Cardiac ventricle fibroblast (primary cell): ENCODE data around the gene HDHD2. TPM values are rescaled to one million over a fixed set of nuclear protein-coding genes. Genes with fewer than 3 reads are reported as not detected.

Source experiments
- total RNA-seq: library from RNA; depleted of rRNA; stranded (reverse); fragments of >200 nt; gene quantifications from 2 replicates; pipeline ENCODE4 v1.2.3, GENCODE V29; 2015

Gene HDHD2
- total RNA-seq, result 10.4 and 19.1 TPM in 2 replicates

GRCh38 chr18:47150029-47150823 lies at the start of gene HDHD2:
Gene HDHD2, minus strand, starts transcription at chr18:47150500. Its CDS starts 14,061 bp downstream, at chr18:47136439.

GRCh38 chr18:47175898-47176575 lies 25.7 kb upstream of the HDHD2 start, which contains the start of gene IER3IP1:
Gene IER3IP1, minus strand, starts transcription at chr18:47176364. Its CDS starts 87 bp downstream, at chr18:47176277.

Other genes starting within 250 kb of the HDHD2 start
- gene PIAS2, start 233.0 kb downstream of the HDHD2 start, total RNA-seq, result 13.4 and 14.0 TPM in 2 replicates
- 4.5 and 6.1 TPM in 2 replicates for gene KATNAL2, start 232.9 kb downstream of the HDHD2 start, total RNA-seq
- not detected in 2 replicates for gene ELOA2, start 114.9 kb downstream of the HDHD2 start, total RNA-seq
- gene IER3IP1, start 25.9 kb upstream of the HDHD2 start, total RNA-seq, result 8.3 and 12.3 TPM in 2 replicates
- not detected in 2 replicates for gene SKOR2, start 101.2 kb upstream of the HDHD2 start, total RNA-seq